ENCODE results near the gene SPHK1.

SPHK1 gene

DNA sequence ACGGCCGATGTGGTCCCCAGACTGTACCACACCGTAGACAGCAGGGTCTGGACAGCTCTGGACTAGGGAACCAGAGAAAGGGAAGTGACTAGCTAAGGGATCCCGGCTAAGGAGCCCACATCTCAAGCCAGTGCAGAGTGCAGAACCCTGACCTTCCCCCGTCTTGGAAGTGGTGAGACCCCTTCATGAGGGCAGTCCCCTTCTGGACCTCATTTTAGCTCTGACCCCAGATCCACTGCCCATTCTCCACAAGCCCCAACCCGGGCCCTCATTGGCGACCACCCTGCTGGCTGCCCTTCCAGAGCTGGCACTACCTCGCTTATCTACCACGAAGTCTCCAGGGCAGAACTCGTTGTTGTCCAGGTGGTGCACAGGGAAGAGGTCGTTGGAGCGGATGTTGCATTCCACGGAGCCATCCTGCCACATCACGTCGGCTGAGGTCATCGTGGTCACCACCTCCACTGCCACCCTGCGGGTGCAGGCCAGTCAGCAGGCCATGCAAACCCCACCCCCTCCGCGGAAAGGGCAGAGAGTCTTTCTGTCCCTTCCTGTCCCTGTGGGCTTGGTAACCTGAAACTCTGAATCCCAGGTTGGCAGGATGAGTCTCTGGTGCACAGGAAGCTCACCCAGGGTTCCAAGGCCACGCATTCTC lies 14.2 kb downstream of the SPHK1 start:
- peaks cover 62% of the 10 kb centered on the region for H3K36me3 ChIP-seq (ENCODE audit: insufficient read depth, low read length)

DNA sequence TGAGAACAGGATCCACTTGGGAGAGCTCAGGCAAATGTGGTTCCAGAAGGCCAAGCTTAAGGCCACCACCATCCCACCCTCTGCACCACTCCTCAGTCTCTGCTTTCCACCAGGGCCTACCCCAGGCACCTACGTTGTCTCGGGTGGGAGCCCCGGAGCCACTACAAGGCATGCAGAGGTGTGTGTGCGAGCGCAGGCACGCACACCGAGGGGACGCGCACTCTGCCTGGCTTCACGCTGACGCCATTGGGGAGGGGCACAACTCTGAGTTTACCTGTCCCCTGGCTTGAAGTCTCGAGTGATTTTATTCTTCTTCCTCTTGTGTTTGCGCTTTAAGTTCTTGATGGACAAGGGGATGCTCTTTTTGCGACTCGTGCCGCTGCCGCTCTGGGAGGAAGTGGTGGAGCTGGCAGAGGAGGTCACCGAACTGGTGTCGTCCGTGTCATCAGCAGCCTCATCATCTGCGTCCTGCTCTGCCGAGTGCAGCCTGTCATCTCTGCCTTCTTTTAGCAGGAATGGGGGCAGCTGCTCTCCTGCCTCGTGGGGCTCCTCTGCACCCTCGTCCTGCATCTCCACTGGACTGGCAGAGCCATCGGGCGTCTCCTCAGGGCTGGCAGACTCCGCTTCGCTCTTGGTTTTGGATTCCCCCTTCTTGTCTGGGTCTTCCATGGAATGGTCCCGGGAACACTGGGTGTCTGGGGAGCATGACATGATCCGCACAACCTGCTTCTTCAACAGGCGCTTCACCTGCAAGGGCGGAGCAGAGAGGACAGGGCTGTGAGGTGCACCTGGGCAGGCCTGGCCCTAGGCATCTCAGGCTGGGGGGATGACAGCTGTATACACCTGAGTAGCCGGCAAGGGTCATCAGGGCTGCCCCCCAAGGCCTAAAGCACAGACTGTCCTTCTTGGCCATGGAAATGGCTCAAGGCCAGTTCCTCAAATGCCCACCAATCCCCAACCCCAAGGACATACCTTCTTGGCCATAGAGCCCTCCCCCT lies 15.1 kb downstream of the SPHK1 start:
- H3K4me2 ChIP-seq (ENCODE audit: low read length) = no peak overlapping the region
- H3K9ac ChIP-seq (ENCODE audit: low read length) = no peak overlapping the region
- H3K4me1 ChIP-seq (ENCODE audit: insufficient read depth, low read length, severe bottlenecking) = no peaks in the 10 kb centered on the region
- no peaks in the 10 kb centered on the region for H4K20me1 ChIP-seq (ENCODE audit: insufficient read depth, low read length)
- no peaks in the 10 kb centered on the region for H3F3A ChIP-seq (ENCODE audit: insufficient read depth, low read length)
- H3K36me3 ChIP-seq (ENCODE audit: insufficient read depth, low read length) = peaks cover 68% of the 10 kb centered on the region
- H3K27me3 ChIP-seq (ENCODE audit: insufficient read depth, low read length) = no peaks in the 10 kb centered on the region
- H2AFZ ChIP-seq (ENCODE audit: low read length) = no peak overlapping the region
- no peaks in the 10 kb centered on the region for H3K9me2 ChIP-seq (ENCODE audit: low read depth, low read length)
- no peaks in the 10 kb centered on the region for H3K79me2 ChIP-seq (ENCODE audit: insufficient read depth, low read length)
- no peak overlapping the region for H3K4me3 ChIP-seq (ENCODE audit: low read depth, low read length, poor library complexity, severe bottlenecking)
- TF ChIP-seq, protein P1, sequence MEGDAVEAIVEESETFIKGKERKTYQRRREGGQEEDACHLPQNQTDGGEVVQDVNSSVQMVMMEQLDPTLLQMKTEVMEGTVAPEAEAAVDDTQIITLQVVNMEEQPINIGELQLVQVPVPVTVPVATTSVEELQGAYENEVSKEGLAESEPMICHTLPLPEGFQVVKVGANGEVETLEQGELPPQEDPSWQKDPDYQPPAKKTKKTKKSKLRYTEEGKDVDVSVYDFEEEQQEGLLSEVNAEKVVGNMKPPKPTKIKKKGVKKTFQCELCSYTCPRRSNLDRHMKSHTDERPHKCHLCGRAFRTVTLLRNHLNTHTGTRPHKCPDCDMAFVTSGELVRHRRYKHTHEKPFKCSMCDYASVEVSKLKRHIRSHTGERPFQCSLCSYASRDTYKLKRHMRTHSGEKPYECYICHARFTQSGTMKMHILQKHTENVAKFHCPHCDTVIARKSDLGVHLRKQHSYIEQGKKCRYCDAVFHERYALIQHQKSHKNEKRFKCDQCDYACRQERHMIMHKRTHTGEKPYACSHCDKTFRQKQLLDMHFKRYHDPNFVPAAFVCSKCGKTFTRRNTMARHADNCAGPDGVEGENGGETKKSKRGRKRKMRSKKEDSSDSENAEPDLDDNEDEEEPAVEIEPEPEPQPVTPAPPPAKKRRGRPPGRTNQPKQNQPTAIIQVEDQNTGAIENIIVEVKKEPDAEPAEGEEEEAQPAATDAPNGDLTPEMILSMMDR (IDR thresholded peaks at IDR 0.05; ENCODE audit: low read length) = no peak
- TF ChIP-seq EZH2 (IDR thresholded peaks at IDR 0.05; ENCODE audit: borderline replicate concordance, low read length) = no peak
- H3K9me3 ChIP-seq (ENCODE audit: low read length) = no peaks in the 10 kb centered on the region
- no peak overlapping the region for H3K27ac ChIP-seq (ENCODE audit: low read depth, low read length, poor library complexity, severe bottlenecking)

More for the DNA sequence above, 14.2 kb downstream of the SPHK1 start:
- no peaks in the 10 kb centered on the region for H3K9me3 ChIP-seq (ENCODE audit: low read length)
- H4K20me1 ChIP-seq (ENCODE audit: insufficient read depth, low read length) = no peaks in the 10 kb centered on the region
- no peak overlapping the region for H3K9ac ChIP-seq (ENCODE audit: low read length)
- H3K79me2 ChIP-seq (ENCODE audit: insufficient read depth, low read length) = no peaks in the 10 kb centered on the region
- no peak overlapping the region for H3K27ac ChIP-seq (ENCODE audit: low read depth, low read length, poor library complexity, severe bottlenecking)
- H3K27me3 ChIP-seq (ENCODE audit: insufficient read depth, low read length) = no peaks in the 10 kb centered on the region
- no peak overlapping the region for H2AFZ ChIP-seq (ENCODE audit: low read length)
- TF ChIP-seq EZH2 (IDR thresholded peaks at IDR 0.05; ENCODE audit: borderline replicate concordance, low read length) = no peak
- TF ChIP-seq, protein P1 (IDR thresholded peaks at IDR 0.05; ENCODE audit: low read length) = no peak
- no peaks in the 10 kb centered on the region for H3F3A ChIP-seq (ENCODE audit: insufficient read depth, low read length)
- no peaks in the 10 kb centered on the region for H3K4me1 ChIP-seq (ENCODE audit: insufficient read depth, low read length, severe bottlenecking)
- no peaks in the 10 kb centered on the region for H3K9me2 ChIP-seq (ENCODE audit: low read depth, low read length)
- H3K4me3 ChIP-seq (ENCODE audit: low read depth, low read length, poor library complexity, severe bottlenecking) = no peak overlapping the region
- no peak overlapping the region for H3K4me2 ChIP-seq (ENCODE audit: low read length)

DNA sequence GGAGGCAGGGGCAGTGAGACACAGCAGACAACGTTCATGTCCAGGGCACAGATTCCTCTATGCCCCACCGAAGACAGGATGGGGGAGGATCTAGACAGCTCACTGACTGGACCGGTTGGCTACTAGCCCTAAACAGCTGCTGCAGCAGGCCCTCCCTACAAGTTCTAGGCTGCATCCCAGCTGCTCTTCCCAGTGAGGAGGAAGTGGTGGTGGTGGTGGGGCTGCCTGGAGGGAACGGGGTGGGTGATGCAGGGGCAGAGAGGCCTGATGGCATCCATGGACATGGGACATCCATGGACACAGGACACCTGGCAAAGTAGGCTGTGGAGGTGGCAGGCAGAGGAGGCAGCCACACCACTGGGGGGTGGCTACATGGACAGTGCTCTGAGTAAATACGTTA lies 18.3 kb downstream of the SPHK1 start:
- peaks cover 50% of the 10 kb centered on the region for H3K36me3 ChIP-seq (ENCODE audit: insufficient read depth, low read length)
- no peaks in the 10 kb centered on the region for H3K9me3 ChIP-seq (ENCODE audit: low read length)

More for the DNA sequence above, 18.3 kb downstream of the SPHK1 start:
- Histone ChIP-seq H3K4me3 (ENCODE audit: low read depth, low read length, poor library complexity, severe bottlenecking) (no peak overlapping the region), H3K27ac (ENCODE audit: low read depth, low read length, poor library complexity, severe bottlenecking) (no peak overlapping the region), H3K27me3 (ENCODE audit: insufficient read depth, low read length) (no peaks in the 10 kb centered on the region), H3K4me2 (ENCODE audit: low read length) (no peak overlapping the region), H4K20me1 (ENCODE audit: insufficient read depth, low read length) (no peaks in the 10 kb centered on the region), H3K4me1 (ENCODE audit: insufficient read depth, low read length, severe bottlenecking) (peaks cover 24% of the 10 kb centered on the region), H3F3A (ENCODE audit: insufficient read depth, low read length) (no peaks in the 10 kb centered on the region), H3K79me2 (ENCODE audit: insufficient read depth, low read length) (no peaks in the 10 kb centered on the region), H3K9ac (ENCODE audit: low read length) (no peak overlapping the region), H3K9me2 (ENCODE audit: low read depth, low read length) (no peaks in the 10 kb centered on the region), H2AFZ (ENCODE audit: low read length) (no peak overlapping the region)
- TF ChIP-seq EZH2 (IDR thresholded peaks at IDR 0.05; ENCODE audit: borderline replicate concordance, low read length) = no peak
- TF ChIP-seq, protein P1 (IDR thresholded peaks at IDR 0.05; ENCODE audit: low read length) = no peak

Measured in OCI-LY1 (cell line).